K562 (cell line): ENCODE data around the gene CLDN1. TPM values are rescaled to one million over a fixed set of nuclear protein-coding genes. Genes with fewer than 3 reads are reported as not detected.

Experiments used
- ATAC-seq: fragments of 200-7000 bp; cut with Tn5 transposase; 3 replicates; pipeline ENCODE4 v1.9.1; 2020; ENCODE audit warnings: moderate library complexity
- BruUV-seq: library from RNA; stranded (reverse); fragments of 400-500 nt; replicated peaks from 2 replicates; lab custom pipeline; 2021; lab: Mats Ljungman, UMichigan
- CTCF ChIA-PET: fragments of 300-600 bp; formaldehyde crosslinking; extraction: SDS; loops from one replicate; lab custom pipeline; 2021; ENCODE audit warnings: low intra/inter-chr PET ratio; lab: Yijun Ruan, JAX
- POLR2A ChIA-PET: fragments of 300-600, 350-650 bp; sonication (Branson Sonifier 250); formaldehyde crosslinking; extraction: SDS; loops from one replicate; lab custom pipeline; 2021; ENCODE audit warnings: antibody characterized with exemption, inconsistent platforms; lab: Yijun Ruan, JAX
- DNase-seq, 4 experiments: peaks; one replicate each; pipeline versions ENCODE4 v3.0.0 to v3.0.0-alpha.2; 2011 to 2018; ENCODE audit warnings: low spot score in 3 of 4, mixed read lengths in 3 of 4; ENCODE audit errors: extremely low read depth in 1 of 4
- FAIRE-seq: peaks from 2 replicates; lab custom pipeline; 2011; peaks lifted over from hg19 to GRCh38; lab: Jason Lieb, UNC
- H2AFZ ChIP-seq: 2 replicates; pipeline ENCODE4 v1.6.0; 2011; ENCODE audit warnings: low read depth, low read length, control low read depth, inconsistent platforms
- H3K27ac ChIP-seq: fragments of 200-600 bp; 3 replicates; pipeline ENCODE4 v1.8.0; 2011; ENCODE audit warnings: low read depth, mild to moderate bottlenecking, control low read depth, inconsistent platforms, low read length, moderate library complexity, mixed read lengths; ENCODE audit errors: extremely low read depth
- H3K27me3 ChIP-seq, 2 experiments: fragments of 300-600 bp in 1 of 2; 2 replicates in 1 of 2; 3 replicates in 1 of 2; pipeline versions ENCODE4 v1.6.0 to v1.8.0; 2011; ENCODE audit warnings: inconsistent platforms in 2 of 2, low read length in 2 of 2, mild to moderate bottlenecking in 1 of 2, mixed read lengths in 1 of 2, moderate library complexity in 1 of 2; ENCODE audit not compliant: control insufficient read depth in 2 of 2, insufficient read depth in 2 of 2
- H3K36me3 ChIP-seq: fragments of 300-600 bp; 3 replicates; pipeline ENCODE4 v1.8.0; 2011; ENCODE audit warnings: mild to moderate bottlenecking, low read length, inconsistent platforms; ENCODE audit not compliant: control insufficient read depth, insufficient read depth
- H3K4me1 ChIP-seq, 2 experiments: fragments of 200-600 bp in 1 of 2; replicated peaks in 1 of 2; 2 replicates in 1 of 2; 3 replicates in 1 of 2; pipeline versions ENCODE4 v1.5.1 to v1.8.0; 2011; ENCODE audit warnings: inconsistent platforms in 2 of 2, low read length in 2 of 2, mild to moderate bottlenecking in 1 of 2, mixed read lengths in 1 of 2, moderate library complexity in 1 of 2; ENCODE audit not compliant: control insufficient read depth in 2 of 2, insufficient read depth in 2 of 2
- H3K4me2 ChIP-seq: 2 replicates; pipeline ENCODE4 v1.6.1; 2011; ENCODE audit warnings: low read length, control low read depth, inconsistent platforms, mixed read lengths; ENCODE audit not compliant: insufficient read depth
- H3K4me3 ChIP-seq: fragments of 200-600 bp; sonication (generic), shearing (Covaris generic); 2 replicates; pipeline ENCODE4 v1.5.1; 2016; ENCODE audit warnings: control low read depth, inconsistent platforms
- H3K79me2 ChIP-seq: fragments of 200-600 bp; 3 replicates; pipeline ENCODE4 v1.8.0; 2011; ENCODE audit warnings: low read length, inconsistent platforms; ENCODE audit not compliant: control insufficient read depth, insufficient read depth
- H3K9ac ChIP-seq, 2 experiments: 2 replicates each; pipeline versions ENCODE4 v1.6.0 to v1.6.1; 2011; ENCODE audit warnings: low read depth in 2 of 2, low read length in 2 of 2, control low read depth in 1 of 2, inconsistent platforms in 1 of 2, mild to moderate bottlenecking in 1 of 2, mixed read lengths in 1 of 2; ENCODE audit not compliant: insufficient read depth in 1 of 2
- H3K9me1 ChIP-seq: one replicate; pipeline ENCODE4 v1.6.0; 2011; ENCODE audit warnings: inconsistent platforms, mild to moderate bottlenecking, low read length, moderate library complexity; ENCODE audit not compliant: control insufficient read depth, insufficient read depth
- H3K9me3 ChIP-seq: replicated peaks from 2 replicates; pipeline ENCODE4 v1.5.1; 2011; ENCODE audit warnings: low read depth, low read length, inconsistent platforms; ENCODE audit not compliant: control insufficient read depth, insufficient read depth
- H4K20me1 ChIP-seq: replicated peaks from 2 replicates; pipeline ENCODE4 v1.6.1; 2011; ENCODE audit warnings: low read length, inconsistent platforms, mixed read lengths; ENCODE audit not compliant: control insufficient read depth, insufficient read depth
- FOXJ2 ChIP-seq: fragments of 200-800 bp; sonication (Bioruptor generic); IDR thresholded peaks from 2 replicates; pipeline ENCODE4 v1.6.1; 2016; ENCODE audit warnings: missing genetic modification characterization, missing compliant biosample characterization
- FOXP1 ChIP-seq: sonication (generic); formaldehyde crosslinking; IDR thresholded peaks from 2 replicates; pipeline ENCODE4 v1.8.0; 2022; ENCODE audit warnings: mild to moderate bottlenecking, missing genetic modification reagents
- MTA1 ChIP-seq: fragments of 450-650 bp; IDR thresholded peaks from 2 replicates; pipeline ENCODE4 v1.6.1; 2017; ENCODE audit warnings: borderline replicate concordance
- MYBL2 ChIP-seq, 2 experiments: fragments of 450-650 bp in 1 of 2; sonication (generic) in 1 of 2; formaldehyde crosslinking in 1 of 2; IDR thresholded peaks; 2 replicates each; pipeline versions ENCODE4 v1.6.1 to v1.8.1; 2017 to 2022; ENCODE audit warnings: borderline replicate concordance in 1 of 2, inconsistent platforms in 1 of 2, low read depth in 1 of 2, mild to moderate bottlenecking in 1 of 2, missing genetic modification reagents in 1 of 2, moderate library complexity in 1 of 2
- NBN ChIP-seq: fragments of 450-650 bp; IDR thresholded peaks from 2 replicates; pipeline ENCODE4 v1.6.1; 2016; ENCODE audit warnings: low read depth, mild to moderate bottlenecking
- NR2F6 ChIP-seq: fragments of 450-650 bp; formaldehyde crosslinking; IDR thresholded peaks from 2 replicates; pipeline ENCODE4 v1.4.0; 2020; ENCODE audit warnings: mild to moderate bottlenecking
- POLR3G ChIP-seq: IDR thresholded peaks from 2 replicates; pipeline ENCODE4 v1.6.1; 2011; ENCODE audit not compliant: insufficient read length, insufficient replicate concordance; ENCODE audit errors: extremely low read depth
- RBM14 ChIP-seq: fragments of 200-400 bp; formaldehyde crosslinking; IDR thresholded peaks from 2 replicates; pipeline ENCODE4 v1.6.1; 2018; ENCODE audit warnings: low read depth, mild to moderate bottlenecking, low read length, moderate library complexity, borderline replicate concordance; ENCODE audit not compliant: insufficient read depth
- SOX6 ChIP-seq: fragments of 450-650 bp; IDR thresholded peaks from 2 replicates; pipeline ENCODE4 v1.6.1; 2014; ENCODE audit warnings: mild to moderate bottlenecking
- TSC22D4 ChIP-seq: fragments of 450-650 bp; IDR thresholded peaks from 2 replicates; pipeline ENCODE4 v1.6.1; 2016; ENCODE audit warnings: missing genetic modification characterization, missing biosample characterization, control low read depth
- ZNF3 ChIP-seq: fragments of 250-450 bp; sonication (Bioruptor Pico); IDR thresholded peaks from 2 replicates; pipeline ENCODE4 v1.5.0; 2021; ENCODE audit warnings: mild to moderate bottlenecking, moderate library complexity
- WGBS: fragments of 100-300 bp; shearing (Covaris generic); methylation state at CpG from one replicate; pipeline ENCODE4 v1.1.6; 2016; ENCODE audit warnings: low coverage, mixed read lengths; ENCODE audit not compliant: insufficient coverage; ENCODE audit errors: missing lambda C conversion rate; 5-methylcytosine and 5-hydroxymethylcytosine counted together
- in situ Hi-C: fragments of 300-500 bp; cut with MboI; formaldehyde crosslinking; loops from 4 replicates; pipeline ENCODE4 v1.15.0; 2018; ENCODE audit warnings: inconsistent platforms, mixed read lengths
- intact Hi-C: fragments of 100-400 bp; cut with micrococcal nuclease; formaldehyde crosslinking; loops from 2 replicates; pipeline ENCODE4 v1.14.2; 2022
- polyA plus RNA-seq, 8 experiments: library from polyadenylated mRNA; depleted of rRNA in 4 of 8; stranded (reverse) in 5 of 8; unstranded in 3 of 8; fragments of >200 nt; fragmentation: Nextera tagmentation in 2 of 8; fragmentation: Illumina TruSeq in 1 of 8; extraction: Ambion mirVana in 2 of 8; extraction: Trizol in 1 of 8; gene quantifications; 2 replicates each; pipeline versions ENCODE4 v1.2.1 to v1.2.3, GENCODE V29; 2011 to 2014; ENCODE audit warnings: inconsistent platforms in 1 of 8, missing spikeins in 1 of 8
- total RNA-seq, 7 experiments: library from RNA; depleted of rRNA in 6 of 7; stranded (reverse); fragments of >200 nt in 6 of 7; fragmentation: Illumina TruSeq in 2 of 7; extraction: Trizol in 2 of 7; gene quantifications; 2 replicates each; pipeline versions ENCODE4 v1.2.1 to v1.2.3, GENCODE V29; 2011 to 2021; ENCODE audit warnings: low replicate concordance in 1 of 7
- TF ChIP-seq, protein P1 (sequence below): fragments of 450-650 bp; conservative IDR thresholded peaks from 2 replicates; pipeline ENCODE4 v1.6.1; 2016; ENCODE audit warnings: missing genetic modification characterization, low read depth, mild to moderate bottlenecking, control low read depth, missing compliant biosample characterization
- TF ChIP-seq, protein P2 (sequence below): fragments of 250-450 bp; sonication (Bioruptor Pico); IDR thresholded peaks from 2 replicates; pipeline ENCODE4 v1.5.1; 2021; ENCODE audit warnings: mild to moderate bottlenecking

CLDN1 gene
- total and polyA plus RNA-seq, 9 of the 15 experiments (the other 6 are each of a cell fraction or from before 2014, with no cell fraction given), result 0.16 TPM; not detected in 8

DNA sequence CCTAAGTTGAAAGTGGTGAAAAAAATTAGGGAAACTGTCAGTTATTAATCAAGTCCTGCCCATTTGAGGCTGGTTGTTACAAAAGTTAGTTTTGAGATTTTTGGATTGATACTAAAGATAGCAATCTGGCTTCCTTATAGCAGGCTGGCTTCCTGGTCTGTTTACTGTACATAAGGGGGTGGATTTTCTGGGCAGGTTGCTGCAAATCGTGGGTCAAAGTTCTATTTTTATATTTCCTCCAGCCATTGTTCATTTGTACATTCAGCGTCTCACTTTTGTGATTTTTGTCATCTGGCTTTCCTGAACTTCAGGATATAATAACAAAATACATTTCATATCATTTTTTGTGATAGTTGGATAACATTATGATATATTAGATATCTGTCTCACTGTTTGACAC lies 49.5 kb downstream of the CLDN1 start:
- Histone ChIP-seq H3K79me2 (no peaks in the 10 kb centered on the region), H3K4me1 (no peaks in the 10 kb centered on the region), H4K20me1 (no peaks in the 10 kb centered on the region), H3K4me2 (no peak overlapping the region), H2AFZ (no peak overlapping the region), H3K36me3 (no peaks in the 10 kb centered on the region), H3K27ac (no peak overlapping the region), H3K9me3 (no peaks in the 10 kb centered on the region), H3K9me1 (no peaks in the 10 kb centered on the region), H3K9ac (no peak overlapping the region), H3K4me3 (no peak overlapping the region), H3K27me3 (no peaks in the 10 kb centered on the region)
- no TSS peak for BruUV-seq
- no peak for FAIRE-seq
- TF ChIP-seq FOXJ2 (tag) (no peak), NR2F6 (CRISPR knock-in tag) (no peak), FOXP1 (CRISPR knock-in tag) (no peak), SOX6 (no peak), TSC22D4 (tag) (no peak), NBN (no peak), ZNF3 (CRISPR knock-in tag) (no peak), MTA1 (no peak), RBM14 (no peak), MYBL2 (IDR thresholded peaks at IDR 0.05; ENCODE audit: low read depth) (no peak), MYBL2 (CRISPR knock-in tag; IDR thresholded peaks at IDR 0.05; ENCODE audit: borderline replicate concordance) (no peak), POLR3G (no peak)
- TF ChIP-seq, protein P1, sequence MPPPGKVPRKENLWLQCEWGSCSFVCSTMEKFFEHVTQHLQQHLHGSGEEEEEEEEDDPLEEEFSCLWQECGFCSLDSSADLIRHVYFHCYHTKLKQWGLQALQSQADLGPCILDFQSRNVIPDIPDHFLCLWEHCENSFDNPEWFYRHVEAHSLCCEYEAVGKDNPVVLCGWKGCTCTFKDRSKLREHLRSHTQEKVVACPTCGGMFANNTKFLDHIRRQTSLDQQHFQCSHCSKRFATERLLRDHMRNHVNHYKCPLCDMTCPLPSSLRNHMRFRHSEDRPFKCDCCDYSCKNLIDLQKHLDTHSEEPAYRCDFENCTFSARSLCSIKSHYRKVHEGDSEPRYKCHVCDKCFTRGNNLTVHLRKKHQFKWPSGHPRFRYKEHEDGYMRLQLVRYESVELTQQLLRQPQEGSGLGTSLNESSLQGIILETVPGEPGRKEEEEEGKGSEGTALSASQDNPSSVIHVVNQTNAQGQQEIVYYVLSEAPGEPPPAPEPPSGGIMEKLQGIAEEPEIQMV (tag), result no peak
- TF ChIP-seq, protein P2, sequence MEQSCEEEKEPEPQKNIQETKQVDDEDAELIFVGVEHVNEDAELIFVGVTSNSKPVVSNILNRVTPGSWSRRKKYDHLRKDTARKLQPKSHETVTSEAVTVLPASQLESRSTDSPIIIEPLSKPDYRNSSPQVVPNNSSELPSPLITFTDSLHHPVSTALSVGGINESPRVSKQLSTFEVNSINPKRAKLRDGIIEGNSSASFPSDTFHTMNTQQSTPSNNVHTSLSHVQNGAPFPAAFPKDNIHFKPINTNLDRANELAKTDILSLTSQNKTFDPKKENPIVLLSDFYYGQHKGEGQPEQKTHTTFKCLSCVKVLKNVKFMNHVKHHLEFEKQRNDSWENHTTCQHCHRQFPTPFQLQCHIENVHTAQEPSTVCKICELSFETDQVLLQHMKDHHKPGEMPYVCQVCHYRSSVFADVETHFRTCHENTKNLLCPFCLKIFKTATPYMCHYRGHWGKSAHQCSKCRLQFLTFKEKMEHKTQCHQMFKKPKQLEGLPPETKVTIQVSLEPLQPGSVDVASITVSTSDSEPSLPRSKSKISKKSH (CRISPR knock-in tag), result no peak
- intact Hi-C loops (no loop called here), in situ Hi-C loops (no loop called here)
- CTCF ChIA-PET, result no interaction called here
- ATAC-seq, result no peak
- POLR2A ChIA-PET, result no interaction called here
- 0% methylated on average over 2 of the region's 2 CpGs for WGBS
- no peak for DNase-seq
